Stimulated activated CD4-positive, alpha-beta T cell treated with anti-CD3 and anti-CD28 coated beads, Interleukin-1b, Interleukin-23, amount 100 ng/mL, for 24 hours (primary cell): ENCODE results near the gene SVEP1.
"Not testable (repeated sequence)": the region's sequence is repeated elsewhere in the genome, so short reads cannot be mapped to it uniquely, and the experiment has no call there.

ENCODE experiments used
- DNase-seq, 4 experiments: peaks; one replicate each; pipeline ENCODE4 v3.0.0-alpha.2; 2020; ENCODE audit warnings: low read depth in 4 of 4, low spot score in 1 of 4

The SVEP1 gene

DNA sequence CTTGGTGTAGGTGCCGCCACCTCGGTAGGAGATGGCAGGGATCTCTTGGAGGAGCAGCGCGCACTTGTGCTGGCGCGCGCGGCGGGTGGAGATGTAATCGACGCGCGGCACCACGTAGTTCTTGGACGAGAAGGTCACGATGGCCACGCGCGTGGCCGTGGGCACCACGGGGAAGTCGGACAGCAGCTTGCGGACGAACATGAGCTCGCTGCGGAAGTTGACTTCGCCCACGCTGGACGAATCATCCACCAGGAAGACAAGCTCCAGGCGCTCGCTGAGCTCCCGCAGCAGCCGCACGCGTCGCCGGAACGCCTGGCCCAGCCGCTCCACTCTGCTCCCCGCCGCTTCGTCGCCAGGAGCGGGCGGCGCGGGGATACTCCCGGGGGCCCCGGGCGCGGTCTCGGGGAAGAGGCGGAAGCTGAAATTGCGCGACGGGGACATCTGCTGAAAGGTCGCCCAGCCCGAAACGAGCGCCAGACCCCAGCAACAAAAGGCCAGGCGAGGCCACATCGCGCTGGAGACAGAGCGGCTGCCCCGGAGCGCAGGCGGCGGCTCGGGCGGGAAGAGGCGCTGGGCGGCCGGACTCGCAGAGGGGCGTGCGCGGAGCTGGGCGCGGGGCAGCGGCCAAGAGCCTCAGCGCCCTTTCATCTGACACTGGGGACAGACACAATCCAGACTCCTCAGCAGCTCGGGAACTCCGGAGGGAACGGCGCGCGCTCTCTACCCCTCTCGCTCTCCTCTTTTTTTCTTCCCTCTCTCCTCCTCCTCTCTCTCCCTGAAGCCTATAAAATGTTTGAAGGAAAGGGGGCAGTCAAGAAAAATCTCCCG lies at the start of gene SVEP1:
SVEP1 (minus strand) TSS at position 708 of the 828 bp plus-strand sequence; CDS start at position 510, 198 bp downstream.
- DNase-seq = no peak

- DNase-seq = no peak
Observed at GRCh38 chr9:110626101-110626829, 46.7 kb upstream of the SVEP1 start.

- DNase-seq = no peak
Observed at GRCh38 chr9:110623462-110624025, 44.0 kb upstream of the SVEP1 start.

DNA sequence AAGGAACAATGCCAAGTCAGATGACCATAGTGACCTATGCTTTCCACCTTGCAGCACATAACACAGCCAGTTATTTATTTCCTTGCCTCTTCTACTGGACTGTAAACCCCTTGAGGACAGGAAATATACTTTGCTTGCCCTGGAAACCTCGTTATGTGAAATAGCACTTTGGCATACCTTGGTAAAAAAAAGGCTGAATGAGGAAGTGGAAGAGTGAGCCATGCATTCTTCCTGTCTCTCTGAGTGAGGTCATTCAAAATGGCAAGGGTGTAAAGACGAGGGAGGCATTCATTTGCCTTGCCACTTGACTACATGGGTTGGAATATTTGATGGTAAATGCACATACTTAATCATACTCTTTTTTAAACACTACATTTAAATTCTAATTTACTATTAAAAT lies 42.8 kb upstream of the SVEP1 start:
- no peak for DNase-seq

DNA sequence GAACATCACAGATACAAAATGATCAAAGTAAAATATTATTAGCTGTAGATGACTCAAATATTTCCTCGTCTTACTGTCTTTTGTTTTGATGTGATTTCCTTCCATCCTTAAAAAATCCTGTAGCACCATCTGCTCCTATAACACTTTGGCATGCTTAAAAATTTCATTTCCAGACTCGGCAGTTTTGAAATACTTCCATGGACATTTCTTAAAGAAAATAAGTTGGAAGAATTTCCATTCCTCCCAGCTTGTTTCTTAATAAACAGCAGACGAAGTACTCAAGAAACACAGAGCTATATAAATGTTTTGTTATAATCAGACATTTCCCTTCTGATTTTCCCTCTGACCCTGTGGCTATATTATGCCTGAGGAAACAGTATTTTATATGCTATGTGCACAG lies 41.2 kb upstream of the SVEP1 start:
- DNase-seq = no peak

GRCh38 chr9:110619831-110620230 lies 40.3 kb upstream of the SVEP1 start:
- no peak for DNase-seq

GRCh38 chr9:110615498-110615897 lies 36.0 kb upstream of the SVEP1 start:
- no peak for DNase-seq

GRCh38 chr9:110614576-110614975 lies 35.0 kb upstream of the SVEP1 start:
- not testable (repeated sequence) for DNase-seq

DNA sequence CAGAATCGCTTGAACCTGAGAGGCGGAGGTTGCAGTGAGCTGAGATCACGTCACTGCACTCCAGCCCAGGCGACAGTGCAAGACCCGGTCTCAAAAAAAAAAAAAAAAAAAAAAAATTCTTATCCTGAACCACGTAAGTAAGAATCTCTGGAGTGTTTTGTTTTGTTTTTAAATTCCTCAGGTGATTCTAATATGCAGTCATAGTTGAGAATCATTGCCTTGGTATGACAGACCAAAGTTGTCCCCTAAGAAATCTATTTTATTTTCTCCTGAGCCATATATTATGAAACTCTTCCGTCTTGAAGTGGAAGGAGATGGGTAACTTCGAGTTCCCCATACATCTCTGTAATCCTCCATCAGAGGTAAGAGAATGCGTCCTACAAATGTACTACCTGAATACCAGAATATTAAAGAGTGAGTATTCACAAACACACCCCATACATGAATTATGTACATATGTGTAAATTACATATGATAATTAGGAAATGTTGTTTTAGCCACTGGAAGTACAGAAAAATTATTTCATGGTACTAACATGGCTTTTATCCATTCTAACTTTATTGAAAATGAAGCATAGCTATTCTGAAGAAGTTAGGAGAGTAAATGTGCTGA lies 26.7 kb upstream of the SVEP1 start:
- DNase-seq = no peak

GRCh38 chr9:110605565-110605964 lies 26.0 kb upstream of the SVEP1 start:
- no peak for DNase-seq

- no peak for DNase-seq
Observed at GRCh38 chr9:110604171-110604601, 24.6 kb upstream of the SVEP1 start.

DNA sequence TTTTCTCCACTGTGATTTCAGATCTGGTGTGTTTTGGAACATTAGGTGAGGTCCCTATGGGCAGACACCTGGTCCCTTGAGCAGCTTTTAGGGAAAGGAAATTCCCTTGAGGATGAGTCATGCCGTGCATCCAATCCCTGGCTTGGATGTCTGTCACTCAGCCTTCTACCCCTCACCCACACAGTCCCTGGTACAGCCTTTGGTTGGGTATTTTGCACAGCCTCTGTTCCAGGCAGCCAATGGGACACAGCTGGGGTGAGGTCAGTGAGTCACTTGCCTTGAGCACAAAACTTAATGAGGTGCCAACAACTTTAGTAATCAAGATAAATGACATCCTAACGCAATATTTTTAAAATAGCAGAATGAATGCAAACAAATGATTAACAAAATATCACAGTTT lies 22.7 kb upstream of the SVEP1 start:
- no peak for DNase-seq

DNA sequence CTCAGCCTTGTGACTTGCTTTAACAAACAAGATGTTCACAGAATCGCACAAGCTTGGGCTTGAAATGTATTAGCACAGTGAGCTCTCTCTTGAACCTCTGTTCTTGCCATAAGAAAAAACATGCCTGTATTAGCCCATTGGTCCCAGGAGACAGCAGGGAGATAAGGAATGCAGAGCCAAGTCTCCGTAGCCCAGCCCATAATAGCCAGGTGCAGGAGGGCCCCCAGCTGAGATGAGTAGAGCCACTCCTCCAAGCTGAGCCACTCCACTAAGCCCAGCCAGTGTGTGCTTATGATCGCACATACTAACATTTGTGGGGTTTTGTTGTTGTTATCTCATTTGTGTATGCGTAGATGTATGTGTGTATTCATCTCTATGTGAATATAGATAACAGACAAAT lies 21.6 kb upstream of the SVEP1 start:
- DNase-seq = no peak

DNA sequence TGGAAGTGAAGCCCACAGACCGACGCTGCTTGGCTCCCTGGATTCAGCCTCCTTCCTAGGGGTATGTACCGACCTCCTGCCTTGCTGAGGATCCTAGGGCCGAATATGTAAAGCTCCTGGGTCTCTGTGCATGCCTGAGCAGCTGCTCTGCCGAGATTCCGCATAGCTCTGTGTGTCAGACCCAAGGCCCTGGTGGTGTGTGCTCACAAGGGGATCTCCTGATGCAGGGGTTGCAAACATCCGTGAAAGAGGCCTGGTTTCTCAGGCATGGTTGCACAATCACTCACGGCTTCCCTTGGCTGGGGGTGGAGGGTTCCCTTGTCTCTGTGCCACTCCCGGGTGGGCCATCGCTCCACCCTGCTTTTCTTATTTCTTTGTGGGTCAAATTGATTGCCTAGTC lies 19.9 kb upstream of the SVEP1 start:
- no peak for DNase-seq

GRCh38 chr9:110592044-110592830 lies 12.7 kb upstream of the SVEP1 start:
- no peak for DNase-seq

GRCh38 chr9:110591526-110591925 lies 12.0 kb upstream of the SVEP1 start:
- DNase-seq = no peak

DNA sequence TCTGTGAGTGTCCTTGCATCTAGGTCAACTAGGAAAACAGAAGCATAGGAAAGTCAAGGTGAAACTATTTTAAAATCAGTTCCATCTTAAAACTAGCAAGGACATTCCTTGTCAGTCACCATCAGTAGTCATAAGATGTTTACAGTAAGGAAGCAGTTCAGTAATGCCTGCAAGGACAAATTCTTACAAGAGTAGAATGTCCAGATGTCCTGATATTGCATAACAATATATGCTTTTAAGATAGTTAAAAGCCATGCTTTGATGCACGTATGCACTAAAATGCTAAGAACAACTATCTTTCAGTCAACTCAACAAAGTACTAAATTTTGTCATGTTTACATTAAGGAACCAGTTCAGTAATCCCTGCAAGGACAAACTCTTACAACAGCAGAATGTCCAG lies 11.3 kb upstream of the SVEP1 start:
- DNase-seq = no peak

GRCh38 chr9:110588296-110588695 lies 8.8 kb upstream of the SVEP1 start:
- no peak for DNase-seq

- DNase-seq = no peak
Observed at GRCh38 chr9:110583237-110583636, 3.7 kb upstream of the SVEP1 start.

DNA sequence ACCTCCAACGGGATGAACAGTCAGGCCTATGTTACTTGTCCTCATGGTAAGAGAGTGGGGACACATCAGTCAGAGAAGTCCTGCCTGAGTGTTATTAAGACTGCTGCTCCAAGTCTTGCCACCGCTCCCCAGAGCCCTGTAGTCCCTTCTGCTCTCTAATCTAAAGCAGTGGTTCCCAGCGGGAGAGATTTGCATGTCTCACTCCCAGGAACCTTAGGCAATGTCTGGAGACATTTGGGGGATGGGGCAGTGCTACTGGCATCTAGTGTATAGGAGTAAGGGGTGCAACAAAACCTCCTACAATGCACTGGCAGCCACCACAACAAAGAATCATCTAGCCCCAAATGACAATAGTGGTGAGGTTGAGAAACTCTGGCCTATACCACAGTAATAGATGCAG lies 2.6 kb upstream of the SVEP1 start:
- no peak for DNase-seq

- DNase-seq = no peak
Observed at GRCh38 chr9:110580850-110581249, 1.3 kb upstream of the SVEP1 start.
